HG02642 (cell line): Measurements from ENCODE around the gene BACH2.
A peak's percentile ranks its signal among the peaks of the same experiment; 100 is the strongest.
"Not testable (repeated sequence)": the region's sequence is repeated elsewhere in the genome, so short reads cannot be mapped to it uniquely, and the experiment has no call there.

ENCODE experiments used
- ATAC-seq: cut with Tn5 transposase; IDR thresholded peaks from one replicate; pipeline ENCODE4 v1.9.1; 2021; ENCODE audit warnings: mild to moderate bottlenecking; ENCODE audit not compliant: unreplicated experiment, poor library complexity

Gene BACH2

DNA sequence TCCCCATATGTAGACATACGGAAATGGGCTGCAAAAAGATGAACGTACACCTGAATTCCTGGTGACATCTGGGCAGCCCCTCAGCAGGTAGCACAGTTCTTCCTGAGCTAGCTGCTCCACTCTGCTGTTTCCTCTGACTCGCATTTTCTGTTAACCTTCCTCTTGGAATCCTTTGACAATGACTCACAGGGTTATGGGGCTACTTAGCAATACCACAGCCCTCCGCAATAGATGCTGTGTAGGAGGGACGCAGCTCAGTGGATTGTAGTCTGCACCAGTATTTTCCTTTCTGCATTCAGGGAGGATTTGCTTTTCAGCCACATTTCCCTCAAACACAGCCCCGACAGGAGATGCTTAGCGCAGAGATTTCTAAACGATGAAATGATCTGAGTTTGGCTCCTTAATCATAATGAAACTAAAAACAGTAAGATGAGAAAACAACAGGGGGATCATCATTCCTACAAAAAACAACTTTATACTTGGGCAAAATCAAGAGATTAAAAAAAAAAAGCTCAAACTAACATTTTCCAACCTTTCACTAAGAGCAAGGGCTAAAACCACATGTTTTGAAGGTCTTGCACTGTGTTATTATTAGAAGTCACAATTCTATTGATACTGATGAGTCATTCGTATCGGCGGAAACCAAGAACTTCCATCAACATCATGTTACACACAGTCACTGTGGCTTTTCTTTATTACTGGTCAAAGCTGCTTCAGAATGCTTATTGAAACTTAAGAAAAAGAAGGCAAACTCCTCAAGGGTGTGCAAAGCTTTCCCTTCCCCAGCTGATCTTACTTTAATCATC lies 12.2 kb downstream of the BACH2 start:
- ATAC-seq = peak; percentile 77

DNA sequence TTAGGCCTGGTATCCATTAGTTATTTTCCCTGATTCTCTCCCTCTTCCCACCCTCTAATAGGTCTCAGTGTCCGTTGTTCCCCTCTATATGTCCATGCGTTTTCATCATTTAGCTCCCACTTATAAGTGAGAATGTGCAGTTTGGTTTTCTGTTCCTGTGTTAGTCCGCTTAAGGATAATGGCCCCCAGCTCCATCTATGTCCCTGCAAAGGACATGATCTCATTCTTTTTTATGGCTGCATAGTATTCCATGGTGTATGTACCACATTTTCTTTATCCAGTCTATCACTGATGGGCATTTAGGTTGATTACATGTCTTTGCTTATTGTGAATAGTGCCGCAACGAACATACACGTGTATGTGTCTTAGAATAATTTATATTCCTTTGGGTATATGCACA lies 14.4 kb downstream of the BACH2 start:
- not testable (repeated sequence) for ATAC-seq

DNA sequence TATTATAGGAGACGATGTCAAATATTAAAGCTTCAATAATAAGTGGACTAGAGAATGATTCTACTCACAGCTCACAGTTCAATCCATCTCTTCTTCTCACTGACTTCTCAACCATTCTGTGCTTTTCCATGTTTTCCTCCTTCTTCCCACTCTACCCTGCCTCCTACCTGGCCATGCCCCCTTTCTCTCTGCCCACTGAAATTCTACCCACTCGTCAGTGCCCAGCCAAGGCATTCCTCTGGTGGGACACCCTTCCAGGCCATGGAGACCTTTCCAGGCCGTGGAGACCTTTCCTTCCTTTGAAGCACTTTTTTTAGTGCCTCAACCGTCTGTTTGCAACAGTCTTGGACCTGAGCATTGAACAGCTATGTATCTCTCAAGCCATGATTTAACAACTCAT lies 18.5 kb downstream of the BACH2 start:
- no peak for ATAC-seq

DNA sequence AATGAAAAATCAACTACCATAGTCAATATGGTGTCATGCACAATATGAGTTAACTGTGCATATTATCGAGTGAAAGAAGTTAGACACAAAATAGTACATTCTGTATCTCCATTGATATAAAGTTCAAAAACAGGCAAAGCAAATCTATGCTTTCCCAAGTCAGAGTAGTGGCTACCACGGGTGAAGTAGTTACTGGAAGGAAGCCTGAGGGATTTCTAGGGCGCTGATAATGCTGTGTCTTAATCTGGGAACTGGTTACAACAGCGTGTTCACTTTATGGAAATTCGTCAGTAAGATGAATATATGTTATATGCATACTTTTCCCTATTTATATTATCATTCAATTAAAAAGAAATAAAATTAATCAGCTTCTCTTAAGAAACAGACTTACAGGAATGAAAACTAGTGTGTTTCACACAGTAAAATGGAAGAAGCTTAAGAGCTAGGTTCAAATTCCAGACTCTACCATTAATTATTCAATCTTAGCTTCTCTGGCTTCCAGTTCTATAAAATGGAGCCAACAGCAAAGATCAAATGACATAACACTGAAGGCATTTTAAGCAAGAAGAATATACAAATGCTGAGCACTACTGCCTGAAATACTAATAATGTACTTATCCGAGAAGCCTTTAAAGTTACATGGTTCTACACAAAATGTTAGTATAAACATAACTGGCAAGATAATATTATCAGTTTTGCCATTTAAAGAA lies 19.2 kb downstream of the BACH2 start:
- ATAC-seq = no peak

DNA sequence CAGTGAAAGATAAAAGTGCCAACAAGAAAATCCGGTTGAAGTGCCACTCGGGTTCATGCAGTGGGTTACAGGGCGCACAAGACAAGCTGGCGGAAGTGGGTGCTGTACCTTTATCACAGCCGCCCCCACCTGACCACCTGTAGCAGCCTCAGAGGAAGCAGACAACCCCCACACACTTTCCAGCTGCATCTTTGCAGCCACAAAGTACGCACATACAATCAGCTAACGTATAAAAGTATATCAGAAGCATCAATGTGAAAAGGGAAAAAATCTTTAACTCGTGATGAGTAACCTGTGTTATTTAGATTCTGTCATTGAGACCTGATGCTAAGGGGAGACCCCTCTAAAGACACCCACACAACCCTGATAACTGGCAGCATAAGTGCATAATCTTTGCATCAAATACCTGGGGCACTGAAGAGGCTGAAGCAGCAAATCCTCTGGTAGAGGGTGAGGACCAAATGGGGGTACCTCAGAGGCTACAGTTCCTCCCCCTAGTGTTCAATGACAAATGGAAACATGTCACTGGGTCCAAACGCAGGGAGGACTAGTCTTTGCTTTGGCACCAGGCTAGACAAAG lies 22.1 kb downstream of the BACH2 start:
- ATAC-seq = no peak

DNA sequence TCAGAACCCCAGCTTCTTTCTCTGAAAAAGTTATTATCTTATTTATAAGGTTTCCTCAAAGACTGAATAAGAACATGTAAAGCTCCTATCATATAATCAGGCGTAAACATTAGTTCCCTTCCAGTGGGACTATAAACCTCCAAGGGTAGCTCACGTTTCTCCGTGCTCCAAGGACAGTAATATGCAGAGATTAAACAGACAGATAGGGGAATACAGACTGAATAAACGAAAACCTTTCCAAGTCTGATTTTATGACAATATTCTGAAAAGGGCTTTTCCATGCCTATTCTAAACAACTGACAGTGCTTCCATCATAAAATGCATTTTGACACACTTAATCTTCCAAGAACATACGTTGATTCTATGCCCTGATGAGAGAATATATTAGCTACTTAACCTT lies 22.8 kb downstream of the BACH2 start:
- no peak for ATAC-seq

DNA sequence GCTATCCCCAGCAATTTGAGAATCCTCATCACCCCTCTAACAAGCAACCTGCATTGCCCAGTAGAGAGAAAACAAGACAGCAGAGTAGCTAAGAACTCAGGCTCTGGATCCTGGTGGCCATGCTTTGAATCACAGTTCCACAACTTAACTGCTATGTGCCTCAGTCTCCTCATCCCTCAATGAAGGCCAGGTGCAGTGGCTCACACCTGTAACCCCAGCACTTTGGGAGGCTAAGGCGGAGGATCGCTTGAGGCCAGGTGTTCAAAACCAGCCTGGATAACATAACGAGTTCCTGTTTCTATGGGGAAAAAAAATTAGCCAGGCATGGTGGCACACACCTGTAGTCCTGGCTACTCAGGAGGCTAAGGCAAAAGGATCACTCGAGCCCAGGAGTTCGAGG lies 23.7 kb downstream of the BACH2 start:
- no peak for ATAC-seq

DNA sequence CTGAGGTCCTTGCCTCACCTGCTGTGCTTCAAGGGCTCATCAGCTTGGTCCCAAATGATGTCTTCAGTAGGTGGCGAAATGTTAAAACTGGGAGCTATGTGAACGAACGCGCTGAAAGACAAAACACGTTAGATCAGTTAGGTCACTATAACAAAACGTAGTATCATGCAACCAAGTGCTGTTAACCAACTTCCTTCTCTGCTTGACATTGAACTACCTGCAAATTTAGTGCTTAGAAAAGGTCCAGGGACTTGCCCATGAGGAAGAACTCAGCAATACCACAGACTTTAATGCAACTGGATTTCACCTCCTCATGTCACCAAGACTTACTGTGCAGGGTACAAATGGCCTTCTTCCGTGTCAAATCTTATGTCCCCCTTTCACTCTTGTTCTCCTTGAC lies 24.8 kb downstream of the BACH2 start:
- no peak for ATAC-seq

DNA sequence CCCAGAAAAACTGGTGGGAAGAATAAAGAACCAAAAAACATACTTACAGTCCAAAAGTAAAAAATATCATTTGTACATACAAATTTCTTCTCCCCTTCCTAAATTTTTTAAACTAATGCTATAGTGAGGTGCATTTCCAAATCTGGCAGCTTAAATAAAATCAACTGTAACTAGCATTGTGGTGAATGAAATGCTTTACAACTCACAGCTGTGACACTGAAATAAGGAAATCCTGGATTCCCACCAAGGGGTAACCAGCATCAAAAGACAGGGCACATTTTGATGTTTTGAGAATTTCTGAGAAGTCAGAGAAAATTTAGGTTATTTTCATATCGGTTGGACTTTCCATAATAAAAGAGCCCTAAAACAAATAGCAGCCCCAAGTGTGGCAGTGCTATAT lies 27.3 kb downstream of the BACH2 start:
- no peak for ATAC-seq

DNA sequence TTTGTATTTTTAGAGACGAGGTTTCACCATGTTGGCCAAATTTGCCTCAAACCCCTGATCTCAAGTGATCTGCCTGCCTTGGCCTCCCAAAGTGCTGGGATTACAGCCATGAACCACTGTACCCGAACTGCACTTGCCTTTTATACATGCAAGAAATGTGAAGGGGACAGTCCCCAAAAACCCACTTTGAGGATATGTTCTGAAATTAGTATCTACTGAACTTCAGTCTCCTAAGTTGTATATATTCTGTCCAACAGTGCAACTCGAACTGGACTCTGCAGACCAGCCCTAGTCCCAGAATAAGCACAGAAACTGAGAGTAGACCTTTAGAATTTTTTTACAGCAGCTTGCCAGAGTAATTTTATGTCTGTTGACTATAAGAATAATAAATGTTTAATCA lies 28.5 kb downstream of the BACH2 start:
- no peak for ATAC-seq

DNA sequence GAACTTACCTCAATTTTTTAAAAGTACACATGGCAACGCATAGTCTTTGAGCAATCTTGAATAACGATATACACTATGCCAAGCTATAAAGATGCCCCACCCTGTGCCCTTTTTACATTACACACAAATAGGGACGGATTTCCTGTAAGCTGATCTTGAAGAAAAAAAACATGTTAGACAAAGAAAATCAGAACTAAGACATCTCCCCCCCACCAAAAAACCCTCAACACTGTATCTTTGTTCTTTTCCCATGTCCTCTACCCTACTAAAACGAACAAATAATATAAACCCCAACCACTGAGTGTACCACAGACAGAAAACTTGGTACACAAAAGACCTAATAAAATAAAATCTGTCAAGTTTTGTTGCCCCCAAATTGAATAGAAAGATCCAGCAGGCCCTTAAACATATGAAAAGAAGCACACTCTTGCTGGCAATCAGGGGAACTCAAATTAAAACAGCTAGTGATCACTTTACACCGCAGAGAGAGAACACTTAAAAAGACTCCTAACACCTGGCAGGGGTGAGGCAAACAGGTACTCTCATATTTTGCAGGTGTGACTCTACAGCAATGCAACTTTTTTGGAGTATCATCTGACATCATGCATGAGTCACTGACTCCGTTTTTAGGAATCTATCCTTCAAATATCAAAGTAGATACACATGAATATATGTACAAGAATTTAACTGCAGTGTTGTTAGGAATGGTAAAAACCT lies 29.6 kb downstream of the BACH2 start:
- no peak for ATAC-seq

DNA sequence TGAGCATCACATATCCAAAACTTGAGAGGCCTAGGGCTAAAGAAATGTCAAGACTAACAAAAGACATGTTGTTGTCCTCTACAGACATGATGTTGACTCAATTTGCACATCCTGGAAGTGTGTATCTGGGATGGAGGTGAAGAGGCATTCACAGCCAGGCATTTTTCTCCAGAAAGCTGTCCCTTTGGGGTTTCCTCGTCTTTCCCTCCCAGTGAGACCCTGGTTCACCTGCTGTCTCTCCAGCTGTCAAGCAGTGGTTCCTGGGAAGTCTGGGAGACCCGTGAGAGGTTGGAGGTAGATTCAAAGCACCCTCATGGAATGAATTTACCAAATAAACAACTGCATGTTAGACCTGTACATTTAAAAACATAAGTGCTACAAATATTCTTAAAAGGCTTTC lies 32.1 kb downstream of the BACH2 start:
- no peak for ATAC-seq

DNA sequence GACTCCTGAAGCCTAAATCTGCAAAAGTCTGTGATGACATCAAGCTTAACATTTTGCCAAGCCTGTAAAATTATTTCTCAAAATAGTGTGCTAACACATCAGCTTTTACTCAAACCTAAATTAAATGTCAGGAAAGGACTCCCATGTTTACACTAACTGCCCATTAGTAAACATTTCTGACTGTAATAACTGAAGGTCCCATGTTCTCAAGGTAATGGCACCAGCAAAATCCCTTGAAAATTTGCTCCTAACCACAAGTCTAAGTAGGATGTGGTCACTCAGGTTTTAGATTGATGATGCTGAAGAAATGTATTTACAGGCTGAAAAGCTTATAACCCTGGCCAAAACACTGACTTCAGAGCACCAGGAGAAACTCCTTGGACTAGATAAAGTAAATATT lies 33.0 kb downstream of the BACH2 start:
- ATAC-seq = no peak

DNA sequence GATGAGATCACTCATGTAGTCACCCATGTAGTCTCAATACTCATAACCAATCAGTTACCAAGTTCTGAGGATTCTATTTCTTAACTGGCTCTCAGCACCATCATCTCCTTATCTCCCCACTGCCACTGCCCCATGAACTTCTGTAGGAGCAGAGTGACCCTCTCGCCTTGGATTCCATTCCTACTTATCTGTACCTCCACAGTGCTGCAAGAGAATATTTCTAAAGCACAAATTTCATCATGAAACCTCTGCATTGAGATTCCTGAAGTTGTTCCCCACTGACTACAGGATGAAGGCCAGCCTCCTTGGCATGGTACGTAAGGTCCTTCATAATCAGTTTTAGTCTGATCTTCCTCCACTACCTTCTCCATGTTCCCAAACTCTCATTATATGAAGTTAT lies 34.8 kb downstream of the BACH2 start:
- ATAC-seq = no peak

DNA sequence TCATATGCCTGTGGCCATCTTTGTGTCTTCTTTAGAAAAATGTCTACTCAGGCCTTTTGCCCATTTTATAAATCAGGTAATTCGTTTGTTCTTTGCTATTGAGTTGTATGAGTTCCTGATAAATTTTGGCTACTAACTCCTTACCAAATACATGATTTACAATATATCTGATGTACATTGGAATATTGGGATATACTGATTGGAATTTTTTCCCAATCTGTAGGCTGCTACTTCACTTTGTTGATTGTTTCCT lies 39.2 kb downstream of the BACH2 start:
- ATAC-seq = no peak

DNA sequence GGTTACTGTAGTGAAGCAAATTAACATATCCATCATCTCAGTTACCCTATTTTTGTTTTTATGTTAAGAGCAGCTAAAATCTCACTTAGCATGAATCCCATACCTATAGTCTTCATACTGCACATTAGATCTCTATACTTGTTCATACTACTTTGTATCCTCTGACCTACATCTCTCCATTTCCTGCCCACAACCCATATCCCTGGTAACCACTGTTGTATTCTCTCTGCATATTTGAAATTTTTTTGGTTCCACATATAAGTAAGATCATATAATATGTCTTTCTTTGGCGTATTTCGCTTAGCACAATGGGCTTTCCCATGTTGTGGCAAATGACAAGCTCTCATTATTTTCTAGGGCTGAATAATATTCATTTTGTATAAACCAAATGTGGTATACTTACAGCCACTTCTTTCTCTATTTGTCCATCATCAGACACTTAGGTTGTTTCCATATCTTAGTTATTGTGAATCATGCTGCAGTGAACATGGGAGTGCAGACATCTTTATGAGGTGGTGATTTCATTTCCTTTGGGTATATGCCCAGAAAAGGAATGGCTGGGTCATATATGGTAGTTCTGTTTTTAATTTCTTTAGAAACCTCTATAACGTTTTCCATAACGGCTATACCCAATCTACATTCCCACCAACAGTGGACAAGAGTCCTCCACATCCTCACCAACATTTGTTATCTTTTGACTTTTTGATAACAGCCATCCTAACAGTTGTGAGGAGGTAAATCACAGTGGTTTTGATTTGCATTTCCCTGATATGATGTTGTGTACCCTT lies 39.8 kb downstream of the BACH2 start:
- ATAC-seq = no peak

DNA sequence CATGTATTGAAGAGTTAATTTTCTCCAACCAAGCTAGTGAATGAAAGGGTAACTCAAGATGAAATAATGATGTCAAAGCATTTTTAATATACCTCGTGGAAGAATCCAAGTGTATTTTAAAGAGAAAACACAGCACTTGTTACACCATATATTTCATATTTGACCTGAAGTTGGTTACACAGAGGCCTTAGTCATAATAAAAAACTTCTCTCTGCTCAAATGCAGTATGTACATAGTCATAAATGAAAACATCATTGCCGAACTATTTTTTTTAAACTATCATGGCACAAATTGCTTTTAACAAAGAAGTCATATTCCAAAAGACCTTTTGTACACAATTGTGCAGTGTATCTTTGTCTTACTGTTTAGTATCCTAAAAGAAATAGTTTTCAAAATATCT lies 43.0 kb downstream of the BACH2 start:
- no peak for ATAC-seq

DNA sequence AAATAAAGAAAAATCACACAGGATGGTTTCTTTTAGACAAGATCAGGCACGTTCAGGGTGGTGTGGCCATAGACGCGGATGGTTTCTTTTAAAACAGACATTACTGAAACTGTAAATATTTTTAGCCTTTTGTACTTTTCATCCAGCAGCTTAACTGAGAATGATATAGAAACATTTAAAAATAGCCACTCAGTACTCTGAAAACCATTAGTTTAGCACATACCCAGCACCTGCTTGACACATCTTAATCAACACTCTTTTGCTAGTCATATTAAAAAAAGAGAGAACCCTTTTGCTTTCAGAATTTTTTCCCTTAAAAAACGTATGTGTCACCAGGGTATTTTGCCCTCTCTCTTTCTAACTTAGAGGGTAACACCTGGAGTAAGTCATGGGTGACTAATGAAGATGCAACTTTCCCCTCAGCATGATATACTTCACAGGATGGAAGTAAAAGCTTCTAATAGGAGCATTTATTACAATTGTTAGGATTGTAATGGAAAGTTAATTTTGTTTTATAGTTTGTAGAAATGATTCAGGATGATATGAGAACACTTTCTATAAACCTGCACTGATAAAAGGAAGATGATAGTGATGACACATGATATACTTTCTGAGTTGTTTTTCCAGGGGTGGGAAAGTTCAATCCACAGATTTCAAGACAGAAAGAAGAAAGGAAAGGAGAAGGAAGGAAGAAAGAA lies 45.2 kb downstream of the BACH2 start:
- peak; percentile 93 for ATAC-seq

DNA sequence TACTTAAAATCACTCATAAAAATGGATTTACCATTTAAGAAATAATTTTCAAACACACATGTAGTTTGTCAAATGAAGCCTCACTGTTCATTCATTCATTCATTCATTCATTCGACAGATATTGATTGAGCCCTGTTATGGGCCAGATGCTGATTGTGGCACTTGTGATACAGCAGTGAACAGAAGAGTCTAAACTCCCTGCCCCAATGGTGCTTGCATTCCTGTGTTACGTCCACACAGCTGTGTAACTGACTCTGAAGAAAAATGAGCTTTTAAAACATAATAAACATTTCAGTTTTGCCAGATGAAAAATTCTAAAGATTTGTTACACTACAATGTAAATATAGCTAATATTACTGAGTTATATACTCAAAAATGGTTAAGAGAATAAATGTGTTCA lies 46.2 kb downstream of the BACH2 start:
- no peak for ATAC-seq

DNA sequence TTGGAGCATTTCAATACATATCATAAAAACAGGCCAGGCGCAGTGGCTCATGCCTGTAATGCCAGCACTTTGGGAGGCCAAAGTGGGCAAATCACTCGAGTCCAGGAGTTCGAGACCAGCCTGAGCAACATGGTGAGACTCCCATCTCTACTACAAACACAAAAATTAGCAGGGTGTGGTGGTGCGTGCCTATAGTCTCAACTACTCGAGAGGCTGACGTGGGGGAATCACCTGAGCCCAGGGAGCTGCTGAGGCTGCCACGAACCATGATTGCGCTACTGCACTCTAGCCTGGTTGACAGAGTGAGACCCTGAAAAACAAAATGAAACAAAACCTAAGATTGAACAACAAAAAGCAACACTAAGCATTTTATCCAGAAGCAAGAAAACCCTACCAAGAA lies 47.2 kb downstream of the BACH2 start:
- no peak for ATAC-seq
